Measurements from ENCODE around the gene GGACT.

Gene GGACT

GRCh38 chr13:100545684-100546061 is 42.9 kb downstream of the GGACT start:
- Histone ChIP-seq H3K27me3 (ENCODE audit: low read depth, low read length) (no peaks in the 10 kb centered on the region), H3K9ac (ENCODE audit: low read length) (no peak overlapping the region), H3K4me2 (ENCODE audit: low read length) (no peak overlapping the region), H3K79me2 (ENCODE audit: low read length) (no peaks in the 10 kb centered on the region), H3K27ac (ENCODE audit: low read length) (no peak overlapping the region), H3K4me3 (ENCODE audit: low read length) (no peak overlapping the region), H3K36me3 (replicated peaks; ENCODE audit: low read depth, low read length) (no peaks in the 10 kb centered on the region), H3K9me3 (ENCODE audit: insufficient read depth, low read length) (no peaks in the 10 kb centered on the region), H3K4me1 (ENCODE audit: low read length) (peaks cover 7% of the 10 kb centered on the region), H4K20me1 (ENCODE audit: insufficient read depth, low read length) (0 out of 2 replicates have a peak, but pooled peaks cover 6% of the 10 kb centered on the region), H2AFZ (ENCODE audit: low read depth, low read length) (no peak overlapping the region)
- TF ChIP-seq CTCF (IDR thresholded peaks at IDR 0.05; ENCODE audit: low read depth, low read length) (no peak), EZH2phosphoT487 (IDR thresholded peaks at IDR 0.05; ENCODE audit: low read depth) (no peak)

GRCh38 chr13:100544866-100545683 is 43.5 kb downstream of the GGACT start:
- no peak overlapping the region for H3K27ac ChIP-seq (ENCODE audit: low read length)
- no peak overlapping the region for H3K4me2 ChIP-seq (ENCODE audit: low read length)
- peaks cover 7% of the 10 kb centered on the region for H3K4me1 ChIP-seq (ENCODE audit: low read length)
- H3K79me2 ChIP-seq (ENCODE audit: low read length): no peaks in the 10 kb centered on the region
- H3K4me3 ChIP-seq (ENCODE audit: low read length): no peak overlapping the region
- 0 out of 2 replicates have a peak, but pooled peaks cover 6% of the 10 kb centered on the region for H4K20me1 ChIP-seq (ENCODE audit: insufficient read depth, low read length)
- H3K36me3 ChIP-seq (replicated peaks; ENCODE audit: low read depth, low read length): no peaks in the 10 kb centered on the region
- TF ChIP-seq EZH2phosphoT487 (IDR thresholded peaks at IDR 0.05; ENCODE audit: low read depth) (no peak), CTCF (IDR thresholded peaks at IDR 0.05; ENCODE audit: low read depth, low read length) (no peak)
- no peak overlapping the region for H2AFZ ChIP-seq (ENCODE audit: low read depth, low read length)
- H3K9me3 ChIP-seq (ENCODE audit: insufficient read depth, low read length): no peaks in the 10 kb centered on the region
- no peaks in the 10 kb centered on the region for H3K27me3 ChIP-seq (ENCODE audit: low read depth, low read length)
- no peak overlapping the region for H3K9ac ChIP-seq (ENCODE audit: low read length)

GRCh38 chr13:100543872-100544602 is 44.6 kb downstream of the GGACT start:
- H3K79me2 ChIP-seq (ENCODE audit: low read length): no peaks in the 10 kb centered on the region
- no peak overlapping the region for H2AFZ ChIP-seq (ENCODE audit: low read depth, low read length)
- H3K4me1 ChIP-seq (ENCODE audit: low read length): peaks cover 7% of the 10 kb centered on the region
- H3K9ac ChIP-seq (ENCODE audit: low read length): no peak overlapping the region
- H3K36me3 ChIP-seq (replicated peaks; ENCODE audit: low read depth, low read length): no peaks in the 10 kb centered on the region
- no peaks in the 10 kb centered on the region for H3K9me3 ChIP-seq (ENCODE audit: insufficient read depth, low read length)
- no peak overlapping the region for H3K4me2 ChIP-seq (ENCODE audit: low read length)
- H4K20me1 ChIP-seq (ENCODE audit: insufficient read depth, low read length): 0 out of 2 replicates have a peak, but pooled peaks cover 6% of the 10 kb centered on the region
- TF ChIP-seq EZH2phosphoT487 (IDR thresholded peaks at IDR 0.05; ENCODE audit: low read depth) (no peak), CTCF (IDR thresholded peaks at IDR 0.05; ENCODE audit: low read depth, low read length) (no peak)
- H3K4me3 ChIP-seq (ENCODE audit: low read length): no peak overlapping the region
- no peaks in the 10 kb centered on the region for H3K27me3 ChIP-seq (ENCODE audit: low read depth, low read length)
- no peak overlapping the region for H3K27ac ChIP-seq (ENCODE audit: low read length)

DNA sequence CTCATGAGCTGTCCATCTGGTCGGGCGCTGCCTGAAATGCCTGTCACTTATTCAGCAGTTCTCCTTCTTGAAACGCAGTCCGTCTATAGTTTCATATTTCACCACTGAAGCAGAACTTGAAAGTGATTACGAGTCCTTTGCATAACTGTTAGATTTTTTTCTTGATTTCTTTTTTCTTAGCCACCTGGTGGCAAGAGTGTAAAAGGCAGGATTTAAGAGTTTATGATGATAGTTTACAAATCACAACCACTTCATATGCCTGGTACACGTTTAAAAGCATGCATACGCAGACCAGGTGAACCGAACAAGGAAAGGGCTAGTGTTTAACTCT is 45.8 kb downstream of the GGACT start:
- Histone ChIP-seq H3K9me3 (ENCODE audit: insufficient read depth, low read length) (no peaks in the 10 kb centered on the region), H3K4me1 (ENCODE audit: low read length) (peaks cover 7% of the 10 kb centered on the region), H2AFZ (ENCODE audit: low read depth, low read length) (no peak overlapping the region), H4K20me1 (ENCODE audit: insufficient read depth, low read length) (0 out of 2 replicates have a peak, but pooled peaks cover 6% of the 10 kb centered on the region), H3K27ac (ENCODE audit: low read length) (no peak overlapping the region), H3K4me2 (ENCODE audit: low read length) (peak overlapping the region; percentile 51), H3K4me3 (ENCODE audit: low read length) (peak overlapping the region; percentile 9; the same call in 1 of the 2 replicates), H3K79me2 (ENCODE audit: low read length) (no peaks in the 10 kb centered on the region), H3K9ac (ENCODE audit: low read length) (no peak overlapping the region), H3K36me3 (replicated peaks; ENCODE audit: low read depth, low read length) (no peaks in the 10 kb centered on the region), H3K27me3 (ENCODE audit: low read depth, low read length) (no peaks in the 10 kb centered on the region)
- TF ChIP-seq EZH2phosphoT487 (IDR thresholded peaks at IDR 0.05; ENCODE audit: low read depth) (no peak), CTCF (IDR thresholded peaks at IDR 0.05; ENCODE audit: low read depth, low read length) (peak; percentile 79)

Measured in OCI-LY3 (cell line).